GM12801 (cell line): Measurements from ENCODE around the gene OBSL1.

ENCODE experiments used
- TF ChIP-seq, protein P1 (sequence below): IDR thresholded peaks from one replicate; pipeline ENCODE4 v1.5.1; 2011; ENCODE audit warnings: control low read depth; ENCODE audit not compliant: insufficient read length; ENCODE audit errors: extremely low read depth

The OBSL1 gene

DNA sequence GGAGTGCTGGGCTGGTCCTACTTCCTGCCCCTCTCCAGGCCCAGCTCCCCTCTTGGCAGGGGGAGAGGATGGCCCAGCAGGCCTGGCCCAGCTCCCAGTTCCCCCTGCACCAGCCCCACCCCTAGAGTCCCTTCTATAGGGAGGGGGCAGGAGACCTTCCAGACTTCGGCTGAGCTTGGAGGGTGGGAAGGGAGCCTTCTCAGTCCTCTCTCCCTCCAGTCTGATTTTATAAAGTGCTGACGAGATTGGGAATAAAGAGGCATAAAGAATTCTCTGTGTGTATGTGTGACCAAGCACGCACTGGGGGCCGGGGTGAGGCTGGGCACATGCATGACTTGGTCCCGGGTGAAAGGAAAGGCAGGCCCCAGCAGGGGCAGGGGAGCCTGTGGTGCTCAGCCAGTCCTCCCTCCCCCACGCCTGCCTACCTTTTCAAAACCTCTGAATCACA lies 32.8 kb downstream of the OBSL1 start:
- TF ChIP-seq, protein P1, sequence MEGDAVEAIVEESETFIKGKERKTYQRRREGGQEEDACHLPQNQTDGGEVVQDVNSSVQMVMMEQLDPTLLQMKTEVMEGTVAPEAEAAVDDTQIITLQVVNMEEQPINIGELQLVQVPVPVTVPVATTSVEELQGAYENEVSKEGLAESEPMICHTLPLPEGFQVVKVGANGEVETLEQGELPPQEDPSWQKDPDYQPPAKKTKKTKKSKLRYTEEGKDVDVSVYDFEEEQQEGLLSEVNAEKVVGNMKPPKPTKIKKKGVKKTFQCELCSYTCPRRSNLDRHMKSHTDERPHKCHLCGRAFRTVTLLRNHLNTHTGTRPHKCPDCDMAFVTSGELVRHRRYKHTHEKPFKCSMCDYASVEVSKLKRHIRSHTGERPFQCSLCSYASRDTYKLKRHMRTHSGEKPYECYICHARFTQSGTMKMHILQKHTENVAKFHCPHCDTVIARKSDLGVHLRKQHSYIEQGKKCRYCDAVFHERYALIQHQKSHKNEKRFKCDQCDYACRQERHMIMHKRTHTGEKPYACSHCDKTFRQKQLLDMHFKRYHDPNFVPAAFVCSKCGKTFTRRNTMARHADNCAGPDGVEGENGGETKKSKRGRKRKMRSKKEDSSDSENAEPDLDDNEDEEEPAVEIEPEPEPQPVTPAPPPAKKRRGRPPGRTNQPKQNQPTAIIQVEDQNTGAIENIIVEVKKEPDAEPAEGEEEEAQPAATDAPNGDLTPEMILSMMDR, result no peak

DNA sequence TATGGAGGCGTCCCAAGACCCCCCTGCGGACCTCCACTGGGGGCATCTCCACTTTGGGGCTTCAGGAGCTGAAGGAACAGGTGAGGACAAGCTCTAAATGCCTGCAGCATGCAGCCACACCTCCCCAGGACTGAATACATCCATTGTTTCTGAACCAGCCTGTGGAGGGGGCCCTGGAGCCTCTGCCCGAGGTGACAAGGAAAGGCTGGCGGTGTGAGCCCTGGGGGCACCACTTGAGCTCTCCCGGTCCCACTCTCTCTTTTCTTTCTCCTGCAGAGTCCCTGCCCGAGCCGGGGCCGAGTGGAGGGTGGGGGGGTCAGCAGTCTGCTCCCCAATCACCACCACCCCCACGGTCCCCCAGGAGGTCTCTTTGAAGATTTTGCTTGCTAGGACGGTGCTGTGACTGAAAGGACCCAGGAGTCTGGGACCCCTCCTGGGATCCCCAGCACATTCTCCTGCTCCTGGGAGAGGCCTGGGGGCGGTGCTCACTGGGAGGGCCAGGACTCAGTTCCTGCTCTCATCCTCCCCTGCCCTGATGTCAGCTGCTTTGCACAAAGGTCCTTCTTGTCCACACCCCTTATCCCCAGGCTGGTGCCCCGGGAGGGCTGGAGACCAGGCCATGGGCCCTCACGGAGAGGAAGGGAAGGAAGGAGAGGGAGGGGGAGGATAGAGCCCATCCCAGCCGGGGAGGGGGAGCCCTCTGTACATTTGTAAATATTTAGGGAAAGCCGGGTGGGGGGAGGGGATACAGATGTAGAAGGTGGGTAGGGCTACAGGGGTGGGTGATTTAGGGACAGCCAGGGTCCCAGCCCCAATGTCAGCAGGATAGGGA lies 33.5 kb downstream of the OBSL1 start:
- TF ChIP-seq, protein P1, result no peak

DNA sequence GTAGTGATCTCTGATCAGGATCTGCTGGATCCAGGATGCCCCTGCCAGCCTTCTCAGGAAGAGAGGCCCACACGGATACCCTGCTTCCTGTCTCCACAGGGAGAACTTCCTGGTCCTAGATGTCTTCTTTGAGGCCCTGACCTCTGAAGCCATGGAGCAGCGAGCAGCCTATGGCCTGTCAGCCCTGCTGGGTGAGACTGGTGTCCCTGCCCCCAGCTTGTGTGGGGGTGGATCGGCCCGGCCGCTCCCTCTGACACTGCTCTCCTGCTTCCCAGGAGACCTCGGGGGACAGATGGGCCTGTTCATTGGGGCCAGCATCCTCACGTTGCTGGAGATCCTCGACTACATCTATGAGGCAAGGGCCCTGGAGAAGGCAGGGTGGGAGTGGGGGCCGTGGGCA lies 34.4 kb downstream of the OBSL1 start:
- TF ChIP-seq, protein P1, result no peak

GRCh38 chr2:219536425-219536824 lies 34.9 kb downstream of the OBSL1 start:
- TF ChIP-seq, protein P1, result no peak

- TF ChIP-seq, protein P1, result no peak
Observed at GRCh38 chr2:219533930-219534661, 37.2 kb downstream of the OBSL1 start.

DNA sequence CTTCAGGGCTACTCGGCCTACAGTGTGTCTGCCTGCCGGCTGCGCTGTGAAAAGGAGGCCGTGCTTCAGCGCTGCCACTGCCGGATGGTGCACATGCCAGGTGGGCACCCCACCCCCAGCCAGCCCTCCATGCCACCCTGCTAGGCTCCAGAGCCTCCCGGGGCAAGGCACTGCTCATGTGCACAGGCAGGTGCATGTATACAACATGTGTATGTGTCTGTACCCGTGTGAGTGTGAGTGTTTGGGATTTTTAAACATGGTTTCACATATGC lies 39.0 kb downstream of the OBSL1 start:
- TF ChIP-seq, protein P1, result no peak

- TF ChIP-seq, protein P1, result no peak
Observed at GRCh38 chr2:219531639-219532377, 39.5 kb downstream of the OBSL1 start.
